ENCODE data around the gene CCNL1. TPM values are rescaled to one million over a fixed set of nuclear protein-coding genes. Genes with fewer than 3 reads are reported as not detected.

CCNL1 gene
- total RNA-seq, 1 experiment from 2014 or later: 291 TPM

DNA sequence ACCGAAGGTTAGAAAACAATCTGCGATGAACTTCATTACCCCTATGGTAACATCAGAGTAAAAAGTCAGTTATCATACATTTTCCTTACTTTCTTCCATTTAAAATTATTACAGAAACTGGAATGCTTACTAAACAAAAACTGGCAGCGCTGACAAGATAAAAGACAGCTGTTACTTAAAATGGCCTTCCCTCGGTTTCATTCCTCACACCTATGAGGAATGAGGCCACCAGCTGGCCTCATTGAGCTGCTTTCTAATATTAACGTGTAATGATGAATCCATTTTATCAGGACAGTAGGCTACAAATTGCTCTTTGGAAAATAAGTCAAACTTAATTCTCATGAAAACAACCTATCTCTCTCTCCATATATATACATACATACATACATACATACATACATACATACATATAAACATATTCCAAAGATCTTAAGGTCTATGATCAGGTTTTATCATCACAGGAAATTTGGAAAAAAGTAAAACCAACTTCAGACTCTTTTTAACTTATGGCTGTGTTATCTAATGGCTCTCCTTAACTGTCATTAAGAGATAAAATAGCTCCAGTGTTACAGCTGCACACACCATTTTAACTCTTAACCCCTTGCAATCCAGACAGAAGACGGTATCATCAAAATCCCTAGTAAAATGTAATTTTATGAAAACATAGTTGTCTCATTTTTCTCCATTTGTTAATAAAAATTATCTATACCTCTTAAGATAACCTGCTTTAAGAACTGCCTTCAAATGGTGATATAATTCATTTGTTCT lies 5.2 kb downstream of the CCNL1 start:
- H3K27ac Mint-ChIP-seq (ENCODE audit: unreplicated experiment): peak overlapping the region; percentile 99
- CTCF ChIA-PET: interaction anchor here (0.9 to 1.5 kb wide), 2 partner anchors 47 to 49 kb away, joined by 3 to 8 read pairs; no protein-coding TSS in a partner anchor
- TF ChIP-seq CTCF (IDR thresholded peaks at IDR 0.05; ENCODE audit: unreplicated experiment): no peak
- no TSS peak for BruUV-seq (replicated peaks)
- H3K36me3 Mint-ChIP-seq (ENCODE audit: insufficient read depth, unreplicated experiment): peaks cover 100% of the 10 kb centered on the region
- DNase-seq: no peak
- H3K27me3 Mint-ChIP-seq (ENCODE audit: unreplicated experiment): no peaks in the 10 kb centered on the region
- H3K4me1 Mint-ChIP-seq (ENCODE audit: low read depth, unreplicated experiment): peaks cover 66% of the 10 kb centered on the region
- intact Hi-C loops (cut with micrococcal nuclease; ENCODE audit: unreplicated experiment): loop anchor here (5.0 kb wide), 1 partner anchor 93 kb away; no protein-coding TSS in a partner anchor
- H3K9me3 Mint-ChIP-seq (ENCODE audit: low read depth, unreplicated experiment): no peaks in the 10 kb centered on the region
- H3K4me3 Mint-ChIP-seq (ENCODE audit: low read depth, unreplicated experiment): peak overlapping the region; percentile 89

DNA sequence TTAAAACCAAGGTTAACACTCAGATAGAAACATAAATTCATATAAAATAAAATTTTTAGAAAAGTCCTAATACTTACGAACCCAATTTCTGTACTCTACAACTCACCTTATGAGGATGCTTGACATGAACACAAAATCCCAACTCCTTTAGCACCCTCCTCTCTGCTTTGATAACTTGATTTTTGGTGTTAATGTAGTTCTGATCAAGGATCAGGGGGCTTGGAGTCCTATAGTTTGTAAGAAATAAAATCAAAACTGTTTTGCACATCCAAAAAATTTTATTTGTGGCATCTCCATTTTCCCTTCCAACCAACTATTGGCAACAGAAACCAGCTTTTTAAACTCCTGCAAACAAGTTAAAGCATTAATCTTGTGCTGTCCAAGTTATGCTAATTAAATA lies 7.0 kb downstream of the CCNL1 start:
- CTCF ChIA-PET: no interaction called here
- peaks cover 100% of the 10 kb centered on the region for H3K36me3 Mint-ChIP-seq (ENCODE audit: insufficient read depth, unreplicated experiment)
- no TSS peak for BruUV-seq (replicated peaks)

GRCh38 chr3:157152438-157152837 lies 7.5 kb downstream of the CCNL1 start:
- H3K4me1 Mint-ChIP-seq (ENCODE audit: low read depth, unreplicated experiment): peaks cover 65% of the 10 kb centered on the region
- H3K27me3 Mint-ChIP-seq (ENCODE audit: unreplicated experiment): no peaks in the 10 kb centered on the region
- intact Hi-C loops (cut with micrococcal nuclease; ENCODE audit: unreplicated experiment): no loop called here
- CTCF ChIA-PET: no interaction called here
- no TSS peak for BruUV-seq (replicated peaks)
- H3K36me3 Mint-ChIP-seq (ENCODE audit: insufficient read depth, unreplicated experiment): peaks cover 100% of the 10 kb centered on the region
- H3K4me3 Mint-ChIP-seq (ENCODE audit: low read depth, unreplicated experiment): no peak overlapping the region
- no peak for TF ChIP-seq CTCF (IDR thresholded peaks at IDR 0.05; ENCODE audit: unreplicated experiment)
- peak overlapping the region; percentile 65 for H3K27ac Mint-ChIP-seq (ENCODE audit: unreplicated experiment)
- DNase-seq: no peak
- H3K9me3 Mint-ChIP-seq (ENCODE audit: low read depth, unreplicated experiment): no peaks in the 10 kb centered on the region

More for the DNA sequence above, 7.0 kb downstream of the CCNL1 start:
- Mint-ChIP-seq H3K4me1 (ENCODE audit: low read depth, unreplicated experiment) (peaks cover 70% of the 10 kb centered on the region), H3K9me3 (ENCODE audit: low read depth, unreplicated experiment) (no peaks in the 10 kb centered on the region), H3K27ac (ENCODE audit: unreplicated experiment) (peak overlapping the region; percentile 65), H3K27me3 (ENCODE audit: unreplicated experiment) (no peaks in the 10 kb centered on the region), H3K4me3 (ENCODE audit: low read depth, unreplicated experiment) (peak overlapping the region; percentile 89)
- intact Hi-C loops (cut with micrococcal nuclease; ENCODE audit: unreplicated experiment): no loop called here
- no peak for DNase-seq
- no peak for TF ChIP-seq CTCF (IDR thresholded peaks at IDR 0.05; ENCODE audit: unreplicated experiment)

DNA sequence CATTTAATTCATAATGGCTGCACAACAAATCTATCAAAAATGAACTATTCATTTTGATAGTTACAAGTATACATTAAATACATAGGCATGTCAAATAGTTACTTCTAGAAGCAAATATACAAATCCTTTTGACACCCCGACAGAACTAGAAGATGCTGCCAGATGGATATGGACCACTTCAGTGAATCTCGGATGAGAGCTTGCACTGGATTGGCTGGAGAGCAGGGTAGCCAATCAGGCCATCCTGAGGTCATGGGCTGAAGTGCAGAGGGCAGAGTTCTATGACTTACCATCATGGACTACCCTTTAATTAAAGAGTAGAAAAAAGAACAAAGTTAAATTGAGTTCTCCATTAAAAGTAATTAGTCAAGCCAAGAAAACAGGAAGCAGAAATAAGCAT lies 8.3 kb downstream of the CCNL1 start:
- no peaks in the 10 kb centered on the region for H3K9me3 Mint-ChIP-seq (ENCODE audit: low read depth, unreplicated experiment)
- intact Hi-C loops (cut with micrococcal nuclease; ENCODE audit: unreplicated experiment): no loop called here
- CTCF ChIA-PET: no interaction called here
- DNase-seq: no peak
- TF ChIP-seq CTCF (IDR thresholded peaks at IDR 0.05; ENCODE audit: unreplicated experiment): no peak
- peaks cover 62% of the 10 kb centered on the region for H3K4me1 Mint-ChIP-seq (ENCODE audit: low read depth, unreplicated experiment)
- H3K27ac Mint-ChIP-seq (ENCODE audit: unreplicated experiment): peak overlapping the region; percentile 27
- BruUV-seq (replicated peaks): no TSS peak
- no peaks in the 10 kb centered on the region for H3K27me3 Mint-ChIP-seq (ENCODE audit: unreplicated experiment)
- no peak overlapping the region for H3K4me3 Mint-ChIP-seq (ENCODE audit: low read depth, unreplicated experiment)
- peaks cover 100% of the 10 kb centered on the region for H3K36me3 Mint-ChIP-seq (ENCODE audit: insufficient read depth, unreplicated experiment)
